GM18507 (cell line): ENCODE measurements around the gene CILP2.
A peak's percentile ranks its signal among the peaks of the same experiment; 100 is the strongest.

ENCODE experiments used
- DNase-seq: peaks from one replicate; pipeline ENCODE4 v3.0.0; 2011; ENCODE audit warnings: low read depth; ENCODE audit not compliant: insufficient read length; ENCODE audit errors: extremely low spot score
- FAIRE-seq: peaks from 2 replicates; lab custom pipeline; 2011; peaks lifted over from hg19 to GRCh38; lab: Jason Lieb, UNC

The CILP2 gene

DNA sequence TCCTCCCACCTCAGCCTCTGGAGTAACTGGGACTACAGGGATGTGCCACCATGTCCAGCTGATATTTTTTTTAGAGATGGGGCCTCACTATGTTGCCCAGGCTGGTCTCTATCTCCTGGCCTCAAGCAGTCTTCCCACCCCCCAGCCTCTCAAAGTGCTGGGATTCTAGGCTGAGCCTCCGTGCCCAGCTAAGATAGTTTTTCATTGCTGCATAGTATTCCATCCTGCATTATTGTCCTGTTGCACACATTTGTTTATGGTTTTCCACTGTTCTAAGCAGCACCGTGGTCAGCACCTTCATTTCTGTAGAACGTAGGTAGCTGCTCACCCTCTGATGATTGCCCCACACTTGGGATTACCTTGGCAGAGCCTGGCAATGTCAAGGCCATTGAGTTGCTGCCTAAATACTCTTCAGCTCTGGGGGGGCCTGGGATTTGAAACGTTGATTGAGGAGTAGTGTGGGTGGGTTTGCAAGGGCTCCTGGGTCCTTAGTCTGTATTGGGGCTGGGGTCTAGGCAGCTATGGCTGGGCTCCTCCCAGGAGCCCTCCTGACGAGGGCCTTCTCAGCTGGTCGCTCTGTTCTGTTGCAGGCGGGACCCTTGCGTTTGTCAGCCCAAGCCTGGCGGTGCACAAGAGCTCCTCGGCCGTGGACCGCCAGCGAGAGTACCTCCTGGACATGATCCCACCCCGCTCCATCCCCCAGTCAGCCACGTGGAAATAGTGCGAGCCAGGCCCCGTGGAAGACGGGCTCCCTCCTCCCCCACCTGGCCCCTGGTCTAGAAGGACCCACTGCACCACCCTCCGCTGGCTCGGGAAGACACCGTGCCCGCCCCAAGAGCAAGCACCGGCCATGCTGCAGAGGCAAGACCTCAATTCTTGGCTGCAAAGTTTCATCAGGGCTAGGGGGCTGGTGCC, 33.1 kb upstream of the CILP2 start:
- FAIRE-seq: no peak

DNA sequence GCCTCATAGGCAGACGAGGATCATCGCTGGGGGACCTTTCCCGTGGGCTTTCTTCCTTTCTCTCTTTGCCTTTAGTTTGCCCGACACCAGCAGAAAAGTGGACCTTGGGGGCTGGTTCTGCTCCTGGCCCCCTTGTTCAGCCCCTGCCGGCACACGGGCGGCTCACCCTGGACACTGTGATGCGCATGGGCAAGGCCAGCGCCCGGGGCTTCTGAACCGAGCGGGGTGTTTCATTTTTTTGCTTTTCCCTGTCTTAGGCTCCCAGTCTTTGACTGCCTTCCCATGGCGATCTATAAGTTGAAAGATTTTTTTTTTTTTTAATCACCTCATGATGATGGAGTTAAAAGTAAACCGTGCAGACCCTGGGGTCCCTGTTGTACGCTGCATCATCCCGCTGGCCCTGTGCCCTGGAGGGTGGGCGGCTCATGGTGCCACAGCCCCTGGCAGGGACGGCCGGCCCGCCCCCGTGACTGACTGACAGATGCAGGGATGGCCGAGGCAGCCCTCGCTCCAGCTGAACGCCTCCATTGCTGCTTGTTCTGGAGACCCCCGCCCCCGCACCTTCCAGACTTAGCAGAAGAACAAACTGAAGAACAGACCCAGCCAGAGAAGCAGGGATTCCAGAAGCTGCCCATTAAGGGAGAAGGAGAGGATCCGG, 32.3 kb upstream of the CILP2 start:
- FAIRE-seq: no peak

More for the DNA sequence above, 33.1 kb upstream of the CILP2 start:
- no peak for DNase-seq

DNA sequence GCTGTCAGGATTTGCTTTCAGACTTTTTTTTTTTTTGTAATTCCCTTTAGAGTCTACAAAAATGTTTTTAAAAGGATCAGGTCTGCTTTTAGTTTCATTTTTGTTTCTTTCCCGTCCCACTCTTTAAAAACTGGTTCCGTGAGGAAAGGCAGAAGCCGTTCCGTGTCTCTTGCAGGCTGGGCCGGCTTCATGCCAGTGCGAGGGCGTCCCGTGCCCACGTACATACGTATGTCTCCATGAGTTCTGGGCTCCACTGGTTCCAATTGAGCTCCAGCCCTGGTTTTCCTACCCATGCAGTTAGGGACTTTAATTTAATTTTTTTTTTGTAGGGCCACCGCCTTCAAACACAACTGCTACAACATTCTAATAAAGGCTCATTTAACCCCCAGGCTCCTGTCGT, 31.5 kb upstream of the CILP2 start:
- FAIRE-seq: no peak
- DNase-seq: no peak

More for the DNA sequence above, 32.3 kb upstream of the CILP2 start:
- no peak for DNase-seq

DNA sequence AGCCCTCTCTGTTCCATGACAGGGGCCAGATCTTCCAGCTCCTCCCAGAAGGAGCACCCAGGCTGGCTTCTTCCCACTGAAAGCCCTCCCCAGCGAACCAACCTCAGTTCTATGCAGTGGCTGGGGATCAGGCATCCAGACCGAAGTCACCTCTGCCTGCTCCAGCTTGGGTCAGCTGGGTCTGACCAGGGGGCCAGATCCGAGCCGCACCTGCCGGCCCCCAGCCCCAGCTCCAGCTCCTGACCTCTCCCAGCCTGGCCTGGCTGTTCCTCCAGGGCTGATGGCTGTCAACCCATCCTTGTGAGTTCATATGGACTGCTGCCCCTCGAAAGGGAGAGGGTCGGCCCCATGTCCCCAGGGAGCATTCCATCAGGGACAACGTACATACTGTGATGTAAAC, 30.7 kb upstream of the CILP2 start:
- FAIRE-seq (no peak), DNase-seq (no peak)

DNA sequence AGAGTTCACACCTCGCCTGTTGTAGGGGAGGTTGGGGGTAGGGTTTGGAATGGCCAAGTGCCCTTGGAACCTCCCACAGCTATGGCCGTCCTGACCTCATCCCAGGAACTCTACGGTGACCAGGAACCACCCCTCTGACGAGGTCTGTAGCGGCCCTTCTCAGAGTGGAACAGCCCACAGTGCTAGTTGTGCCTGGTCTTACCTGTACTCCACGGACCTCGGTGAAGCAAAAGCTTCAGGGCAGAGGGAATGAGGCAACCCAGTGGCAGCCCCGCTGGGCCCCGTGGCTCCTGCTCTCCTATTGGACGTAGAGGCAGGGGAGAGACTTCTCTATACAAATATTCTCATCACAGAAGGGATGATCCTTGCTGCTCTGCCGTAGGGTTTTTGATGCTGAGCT, 29.8 kb upstream of the CILP2 start:
- DNase-seq: no peak

DNA sequence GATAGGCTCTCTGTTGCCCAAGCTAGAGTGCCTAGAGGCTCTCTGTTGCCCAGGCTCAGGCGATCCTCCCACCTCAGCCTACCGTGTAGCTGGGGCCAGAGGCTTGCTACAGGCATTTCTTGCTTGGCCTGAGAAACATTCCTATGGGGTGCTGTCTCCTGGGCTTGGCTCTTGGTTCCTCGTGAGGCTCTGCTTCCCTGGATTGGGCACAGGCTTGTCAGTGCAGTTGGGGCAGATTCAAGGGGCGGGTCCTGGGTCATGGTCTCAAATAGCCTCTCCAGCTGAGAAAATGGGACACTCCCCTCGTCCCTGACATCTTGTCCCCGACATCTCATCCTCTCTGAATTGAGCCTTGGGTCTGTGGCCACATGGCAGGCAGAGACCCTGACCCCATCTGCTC, 27.6 kb upstream of the CILP2 start:
- DNase-seq (no peak), FAIRE-seq (no peak)

More for the DNA sequence above, 29.8 kb upstream of the CILP2 start:
- no peak for FAIRE-seq

DNA sequence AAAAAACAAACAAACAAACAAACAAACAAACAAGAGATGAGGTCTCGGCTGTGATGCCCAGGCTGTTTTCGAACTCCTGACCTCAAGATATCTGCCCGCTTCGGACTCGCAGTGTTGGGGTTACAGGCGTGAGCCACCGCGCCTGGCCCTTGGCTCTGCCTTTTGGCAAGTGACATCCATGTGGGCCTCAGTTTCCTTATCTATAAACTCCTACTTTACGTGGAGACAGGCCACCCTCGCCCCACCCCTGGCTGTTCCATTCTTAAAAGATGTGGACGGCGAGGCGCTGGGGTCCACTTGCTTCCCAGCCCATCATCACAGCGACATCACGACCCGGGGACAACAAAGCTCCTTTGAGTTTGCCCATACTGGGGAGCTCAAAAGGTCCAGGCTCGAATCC, 24.4 kb upstream of the CILP2 start:
- no peak for FAIRE-seq
- no peak for DNase-seq

DNA sequence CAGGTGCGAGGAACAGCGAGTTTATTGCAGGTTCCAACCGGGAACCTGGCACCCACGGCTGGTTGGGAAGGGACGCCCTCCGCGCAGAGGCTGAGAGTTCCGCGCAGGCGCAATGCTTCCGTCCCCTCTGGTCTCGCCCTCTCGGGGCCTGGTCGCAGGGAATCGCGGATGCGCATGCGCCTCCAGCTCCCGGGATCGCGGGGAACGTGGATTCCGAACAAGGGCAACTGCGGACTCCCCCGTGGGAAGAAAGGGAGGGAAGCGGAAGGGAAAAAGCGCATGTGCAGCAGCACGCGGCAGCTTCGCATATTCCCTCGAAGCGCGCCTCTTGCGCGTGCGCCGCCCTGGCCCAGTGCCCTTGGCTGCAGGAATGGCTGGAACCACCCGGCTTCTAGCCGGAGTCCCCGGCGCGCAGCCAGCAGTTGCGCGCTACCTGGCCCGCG, 23.8 kb upstream of the CILP2 start:
- no peak for FAIRE-seq
- no peak for DNase-seq

DNA sequence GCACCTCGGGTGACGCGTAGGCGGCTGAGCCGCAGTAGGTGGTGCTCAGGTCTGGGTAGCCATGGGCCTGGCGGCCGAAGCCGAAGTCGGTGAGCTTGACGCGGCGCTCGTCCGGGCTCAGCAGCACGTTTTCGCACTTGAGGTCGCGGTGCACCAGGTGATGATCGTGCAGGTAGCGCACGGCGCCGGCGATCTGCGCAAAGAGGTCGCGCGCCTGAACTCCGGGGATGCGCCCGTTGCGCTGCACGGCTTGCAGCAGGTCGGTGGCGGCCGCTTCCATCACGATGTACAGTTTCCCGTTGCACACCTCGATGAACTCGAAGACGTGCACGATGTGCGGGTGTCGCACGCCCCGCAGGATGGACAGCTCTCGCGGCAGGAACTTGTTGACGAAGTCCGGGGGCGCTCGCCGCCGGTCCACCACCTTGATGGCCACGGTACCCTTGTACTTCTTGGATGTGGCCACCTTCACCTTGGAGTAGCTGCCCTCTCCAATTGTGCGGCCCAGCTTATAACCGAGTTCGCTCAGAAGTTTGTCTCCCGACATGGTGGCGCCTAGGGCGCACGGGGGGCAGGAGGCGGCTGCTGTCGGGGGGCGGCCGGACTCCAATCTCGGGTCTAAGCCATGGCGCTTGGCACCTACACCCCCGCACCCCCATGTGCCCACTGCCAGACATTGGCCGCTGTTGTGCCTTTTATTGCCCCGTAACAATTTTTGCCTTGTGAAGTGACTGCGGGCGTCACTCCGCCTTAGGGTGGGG, 23.0 kb upstream of the CILP2 start, which contains the start of gene TSSK6:
TSS of gene TSSK6 (minus strand) at position 668 of the 761 bp plus-strand sequence. CDS start at position 547, 121 bp downstream.
- FAIRE-seq: no peak
- no peak for DNase-seq

DNA sequence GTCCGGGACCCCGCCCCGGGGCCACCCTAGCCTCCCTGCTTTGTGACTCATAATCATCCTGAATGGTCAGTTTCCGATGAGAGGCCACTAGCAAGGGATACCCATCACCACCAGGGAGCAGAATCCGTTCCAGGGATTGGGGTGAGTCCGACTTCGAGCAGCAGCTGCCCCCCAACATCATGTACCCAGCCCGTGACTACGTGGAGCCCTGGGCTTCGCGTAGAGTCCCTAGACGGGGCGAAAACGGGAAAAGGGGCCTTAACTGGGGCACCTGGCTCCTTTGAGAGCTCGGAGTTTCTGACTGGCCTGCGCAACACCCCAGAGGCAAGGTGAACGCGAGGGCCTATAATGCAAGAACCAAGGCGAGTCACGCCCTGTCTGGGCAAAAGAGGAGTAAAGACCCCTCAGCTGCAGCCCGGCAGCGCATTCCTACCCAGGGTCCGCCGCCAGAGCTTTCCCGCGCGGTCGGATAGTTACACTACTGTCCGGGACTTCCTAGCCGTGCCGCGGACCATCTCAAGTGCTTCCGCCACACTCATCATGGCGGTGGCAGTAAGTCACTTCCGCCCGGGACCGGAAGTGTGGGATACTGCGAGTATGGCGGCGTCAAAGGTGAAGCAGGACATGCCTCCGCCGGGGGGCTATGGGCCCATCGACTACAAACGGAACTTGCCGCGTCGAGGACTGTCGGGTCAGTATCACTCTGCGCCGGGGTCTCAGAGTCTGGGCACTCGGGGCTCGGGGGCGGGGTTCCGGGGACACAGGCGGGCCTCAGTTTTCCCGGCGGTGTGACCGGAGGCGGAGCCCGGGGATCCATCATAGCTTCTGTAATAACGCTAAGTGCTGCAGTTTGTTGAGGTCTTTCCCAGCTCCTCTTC, 22.2 kb upstream of the CILP2 start, which contains the start of gene NDUFA13:
TSS of gene NDUFA13 (plus strand) at position 584 of the 878 bp plus-strand sequence. CDS start at position 598, 14 bp downstream.
- DNase-seq (peak; percentile 93), FAIRE-seq (peak; percentile 93)

DNA sequence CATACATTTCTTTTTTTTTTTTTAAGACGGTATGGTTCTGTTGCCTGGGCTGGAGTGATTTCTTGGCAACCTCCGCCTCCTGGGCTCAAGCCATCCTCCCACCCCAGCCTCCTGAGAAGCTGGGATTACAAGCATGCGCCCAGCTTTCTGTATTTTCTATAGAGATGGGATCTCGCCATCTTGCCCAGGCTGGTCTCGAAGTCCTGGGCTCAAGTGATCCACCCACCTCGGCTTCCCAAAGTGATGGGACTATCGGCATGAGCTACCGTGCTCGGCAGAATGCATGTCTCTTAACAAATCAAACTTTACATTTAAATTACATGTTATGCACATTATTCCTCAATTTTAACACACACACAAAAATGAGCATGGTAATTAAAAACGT, 20.8 kb upstream of the CILP2 start:
- FAIRE-seq: no peak
- no peak for DNase-seq

DNA sequence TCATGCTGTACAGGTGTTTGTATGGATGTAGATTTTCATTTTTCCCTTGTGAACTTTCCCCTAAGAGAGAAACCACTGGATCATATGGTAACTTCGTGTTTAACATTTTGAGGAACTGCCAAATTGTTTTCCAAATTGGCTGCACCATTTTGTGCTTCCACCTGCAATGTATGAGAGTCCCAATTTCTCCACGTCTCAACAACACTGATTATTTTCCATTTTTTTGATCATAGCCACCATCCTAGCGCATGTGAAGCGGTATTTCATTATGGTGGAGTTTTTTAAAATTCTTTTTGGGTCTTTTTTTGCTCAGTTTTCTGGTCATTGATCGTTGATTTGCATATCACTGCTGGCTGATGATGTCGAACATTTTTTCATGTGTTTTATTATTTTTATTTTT, 17.1 kb upstream of the CILP2 start:
- FAIRE-seq (no peak), DNase-seq (no peak)

DNA sequence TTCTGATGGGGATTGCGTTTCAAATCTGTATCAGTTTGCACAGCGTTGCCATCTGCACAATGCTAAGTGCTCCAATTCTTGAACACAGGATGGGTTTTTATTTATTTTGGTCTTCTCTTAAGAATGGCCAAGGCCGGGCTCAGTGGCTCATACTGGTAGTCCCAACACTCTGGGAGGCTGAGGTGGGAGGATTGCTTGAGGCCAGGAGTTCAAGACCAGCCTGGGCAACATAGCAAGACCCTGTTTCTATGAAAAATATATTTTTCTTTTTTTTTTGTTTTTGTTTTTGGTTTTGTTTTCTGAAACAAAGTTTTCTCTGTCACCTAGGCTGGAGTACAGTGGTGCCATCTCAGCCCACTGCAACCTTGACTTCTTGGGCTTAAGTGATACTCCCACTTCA, 14.9 kb upstream of the CILP2 start:
- FAIRE-seq: no peak
- no peak for DNase-seq

DNA sequence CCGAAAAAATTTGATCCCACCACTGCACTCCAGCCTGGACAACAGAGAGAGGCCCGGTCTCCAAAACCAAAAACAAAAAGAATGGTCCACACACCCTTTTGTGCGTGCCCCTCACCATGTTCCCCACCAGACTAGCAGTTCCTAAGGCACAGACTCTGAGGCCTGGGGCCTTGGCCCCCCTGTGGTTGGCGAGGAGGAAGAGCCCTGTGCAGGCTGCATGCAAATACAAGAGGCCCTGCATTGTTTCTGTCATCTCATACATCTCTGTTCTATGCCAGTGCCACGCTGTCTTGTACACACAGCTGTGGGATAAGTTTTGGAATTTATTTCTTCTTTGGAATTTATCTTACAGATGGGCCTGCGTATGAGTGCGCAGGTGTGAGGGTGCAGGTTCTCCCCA, 14.0 kb upstream of the CILP2 start:
- FAIRE-seq: no peak

DNA sequence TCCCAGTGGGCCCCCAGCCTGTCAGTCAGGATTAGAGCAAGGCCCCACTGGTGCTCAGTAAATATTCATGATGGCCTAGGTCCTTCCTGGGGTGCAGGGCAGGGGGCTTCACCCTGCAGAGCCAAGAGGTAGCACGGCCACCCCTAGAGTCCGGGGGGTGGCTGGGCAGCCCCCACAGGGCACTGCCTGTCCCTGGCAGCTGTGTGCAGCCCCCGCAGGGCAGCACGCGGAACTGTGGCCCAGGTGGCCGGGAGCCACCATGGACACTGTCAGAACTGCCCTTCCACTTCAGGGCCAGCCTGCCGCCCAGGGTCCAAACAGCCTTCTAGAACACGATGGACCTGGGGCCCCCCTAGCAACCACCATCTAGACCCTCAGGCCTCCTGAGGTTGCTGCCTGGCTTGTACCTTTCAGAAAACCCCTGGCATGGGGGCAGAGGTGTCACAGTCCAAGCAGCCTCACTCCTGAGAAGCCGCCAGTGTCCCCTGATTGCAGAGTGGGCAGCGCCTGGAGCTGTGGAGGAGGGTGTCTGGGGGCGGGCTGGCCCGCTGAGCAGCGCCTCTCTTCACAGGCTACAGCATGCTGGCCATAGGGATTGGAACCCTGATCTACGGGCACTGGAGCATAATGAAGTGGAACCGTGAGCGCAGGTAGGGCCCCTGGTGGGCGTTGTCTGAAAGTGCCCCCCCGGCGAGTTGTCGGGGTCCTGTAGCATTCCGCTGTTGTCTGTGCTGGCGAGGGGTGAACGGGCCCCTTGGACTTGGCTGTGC, 12.3 kb upstream of the CILP2 start:
- DNase-seq (no peak), FAIRE-seq (no peak)

More for the DNA sequence above, 14.0 kb upstream of the CILP2 start:
- DNase-seq: no peak

DNA sequence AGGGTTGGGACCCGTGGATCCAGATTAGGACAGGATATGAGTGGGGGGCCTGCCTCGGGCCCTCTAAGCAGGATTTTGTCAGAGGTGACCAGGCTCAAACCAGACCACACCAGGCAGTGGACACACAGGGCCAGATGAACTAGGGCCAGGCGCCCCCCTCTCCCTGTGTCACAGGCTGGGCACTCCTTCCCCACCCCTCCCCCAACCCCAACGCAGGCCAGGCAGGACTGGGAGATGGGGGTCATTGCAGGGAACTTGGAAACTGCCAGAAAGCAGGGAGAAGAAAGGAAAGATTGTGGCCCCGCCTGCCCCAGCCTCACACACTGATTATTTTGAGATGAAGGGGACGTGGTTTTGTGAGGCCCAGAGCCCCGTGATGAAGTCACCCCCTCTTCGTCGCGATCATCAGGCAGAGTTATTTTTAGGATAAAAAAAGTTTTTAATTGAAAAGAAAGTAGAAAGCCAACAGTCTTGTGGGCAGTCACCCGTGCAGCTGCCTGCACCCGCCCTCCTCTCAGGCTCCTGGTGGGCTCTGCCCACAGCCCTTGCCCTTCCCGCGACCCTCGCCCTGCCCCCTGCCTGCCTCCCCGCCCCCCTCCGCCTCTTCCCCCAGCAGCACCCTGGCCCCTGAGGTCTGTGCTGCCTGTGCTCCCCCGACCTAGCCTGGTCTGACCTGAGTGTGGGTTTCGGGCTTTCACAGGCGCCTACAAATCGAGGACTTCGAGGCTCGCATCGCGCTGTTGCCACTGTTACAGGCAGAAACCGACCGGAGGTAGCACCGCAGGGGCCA, 11.3 kb upstream of the CILP2 start:
- FAIRE-seq: no peak

DNA sequence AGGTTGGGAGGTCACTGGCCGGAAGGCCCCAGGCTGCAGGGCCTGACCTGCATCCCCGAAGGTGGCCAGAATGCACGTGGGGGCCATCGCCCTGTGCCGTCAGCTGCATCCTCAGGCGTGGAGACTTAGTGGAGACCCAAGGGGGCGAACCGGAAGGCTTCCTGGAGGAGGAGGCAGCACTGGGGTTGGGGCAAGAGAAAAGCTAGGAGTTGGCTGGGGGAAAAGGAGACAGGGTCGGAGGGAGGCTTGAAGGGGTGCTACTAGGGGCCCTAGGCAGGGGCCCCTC, 10.8 kb upstream of the CILP2 start:
- DNase-seq (no peak), FAIRE-seq (no peak)

More for the DNA sequence above, 11.3 kb upstream of the CILP2 start:
- DNase-seq: no peak
